Gastroesophageal sphincter (tissue), 4 donors: ENCODE measurements around the gene MYZAP. TPM values are rescaled to one million over a fixed set of nuclear protein-coding genes. Genes with fewer than 3 reads are reported as not detected.

Experiments used
- ATAC-seq: fragments of 150-250 bp; one replicate; pipeline ENCODE4 v1.9.1; 2016; ENCODE audit warnings: mild to moderate bottlenecking, moderate library complexity
- H3K27ac ChIP-seq, 4 donors: fragments of 200-600 bp; sonication (generic) in 3 of 4; 1 replicate in 3 of 4; 2 replicates in 1 of 4; pipeline ENCODE4 v1.5.1; 2016 to 2019
- H3K27me3 ChIP-seq: fragments of 200-600 bp; sonication (generic); one replicate; pipeline ENCODE4 v1.5.1; 2019
- H3K36me3 ChIP-seq, 2 donors: fragments of 200-600 bp; sonication (generic); one replicate each; pipeline ENCODE4 v1.5.1; 2019; ENCODE audit warnings: control low read depth in 1 of 2
- H3K4me1 ChIP-seq, 3 donors: fragments of 200-600 bp; sonication (generic); 1 replicate in 2 of 3; 2 replicates in 1 of 3; pipeline ENCODE4 v1.5.1; 2016 to 2019; ENCODE audit warnings: control low read depth in 2 of 3
- H3K4me3 ChIP-seq, 2 donors: fragments of 200-600 bp; sonication (generic); one replicate each; pipeline ENCODE4 v1.5.1; 2019; ENCODE audit warnings: mild to moderate bottlenecking in 1 of 2, moderate library complexity in 1 of 2
- H3K9me3 ChIP-seq, 3 donors: fragments of 200-600 bp; sonication (generic); one replicate each; pipeline ENCODE4 v1.5.1; 2017 to 2019; ENCODE audit warnings: control low read depth in 2 of 3
- CTCF ChIP-seq, 4 experiments: fragments of 200-600 bp in 2 of 4; fragments of 450-650 bp in 2 of 4; sonication (generic) in 1 of 4; IDR thresholded peaks; one replicate each; pipeline ENCODE4 v1.5.1; 2017 to 2019; ENCODE audit warnings: antibody characterized with exemption in 4 of 4, mild to moderate bottlenecking in 2 of 4, moderate library complexity in 2 of 4
- EP300 ChIP-seq: sonication (generic); formaldehyde crosslinking; IDR thresholded peaks from one replicate; pipeline ENCODE4 v1.6.1; 2017; ENCODE audit warnings: antibody characterized with exemption, mild to moderate bottlenecking
- POLR2A ChIP-seq, 2 donors: fragments of 450-650 bp; IDR thresholded peaks; one replicate each; pipeline ENCODE4 v1.6.1; 2017; ENCODE audit warnings: antibody characterized with exemption in 2 of 2, mild to moderate bottlenecking in 2 of 2, moderate library complexity in 1 of 2
- POLR2AphosphoS5 ChIP-seq: sonication (generic); formaldehyde crosslinking; IDR thresholded peaks from one replicate; pipeline ENCODE4 v1.6.1; 2017; ENCODE audit warnings: antibody characterized with exemption
- WGBS, 2 donors: methylation state at CpG; one replicate each; pipeline ENCODE4 v1.1.5; 2018; ENCODE audit warnings: low coverage in 1 of 2; 5-methylcytosine and 5-hydroxymethylcytosine counted together
- total RNA-seq, 4 donors: library from RNA; depleted of rRNA; stranded (reverse); fragments of >200 nt; gene quantifications; one replicate each; pipeline ENCODE4 v1.1.0, GENCODE V29; 2016

Gene MYZAP
- total RNA-seq, 4 donors from 2014 or later: 13.6 to 299 (median 190) TPM

- Histone ChIP-seq H3K4me1 (peaks cover 0 to 22% (median 3%) of the 10 kb centered on the region in 3 donors), H3K27ac (peak overlapping the region in 2 of 4 donors; percentile 0 to 36), H3K4me3 (no peak overlapping the region), H3K36me3 (peaks cover 3 to 60% of the 10 kb centered on the region in 2 donors), H3K27me3 (no peaks in the 10 kb centered on the region), H3K9me3 (no peaks in the 10 kb centered on the region)
- WGBS, 2 donors: 33 to 87% methylated on average over 1 to 3 of the region's 3 CpGs
- ATAC-seq: peak; percentile 22
- TF ChIP-seq EP300: no peak
- TF ChIP-seq CTCF (IDR thresholded peaks at IDR 0.05): no peak
- no peak for TF ChIP-seq POLR2AphosphoS5
- TF ChIP-seq POLR2A (IDR thresholded peaks at IDR 0.05): no peak
Observed at GRCh38 chr15:57647791-57648130, 56.1 kb downstream of the MYZAP start.

- peaks cover 0 to 22% (median 3%) of the 10 kb centered on the region in 3 donors for H3K4me1 ChIP-seq
- no peak overlapping the region for H3K27ac ChIP-seq
- no peaks in the 10 kb centered on the region for H3K9me3 ChIP-seq
- no peak for TF ChIP-seq CTCF (IDR thresholded peaks at IDR 0.05)
- no peak for TF ChIP-seq POLR2AphosphoS5
- TF ChIP-seq POLR2A (IDR thresholded peaks at IDR 0.05): no peak
- no peak for TF ChIP-seq EP300
- 84 to 89% methylated on average over 3 of the region's 3 CpGs for WGBS, 2 donors
- no peak overlapping the region for H3K4me3 ChIP-seq
- peaks cover 3 to 46% of the 10 kb centered on the region in 2 donors for H3K36me3 ChIP-seq
- ATAC-seq: no peak
- H3K27me3 ChIP-seq: no peaks in the 10 kb centered on the region
Observed at GRCh38 chr15:57649138-57649537, 57.4 kb downstream of the MYZAP start.

GRCh38 chr15:57651445-57651844 is 59.7 kb downstream of the MYZAP start:
- no peak overlapping the region for H3K4me3 ChIP-seq
- no peak overlapping the region for H3K27ac ChIP-seq
- ATAC-seq: peak; percentile 16
- no peaks in the 10 kb centered on the region for H3K27me3 ChIP-seq
- no peaks in the 10 kb centered on the region for H3K9me3 ChIP-seq
- TF ChIP-seq POLR2A (IDR thresholded peaks at IDR 0.05) (no peak), EP300 (no peak), CTCF (IDR thresholded peaks at IDR 0.05) (no peak), POLR2AphosphoS5 (no peak)
- 92 to 94% methylated on average over 2 to 3 of the region's 3 CpGs for WGBS, 2 donors
- H3K4me1 ChIP-seq: peaks cover 0 to 19% (median 3%) of the 10 kb centered on the region in 3 donors
- H3K36me3 ChIP-seq: peaks cover 0 to 24% of the 10 kb centered on the region in 2 donors

GRCh38 chr15:57652481-57652880 is 60.8 kb downstream of the MYZAP start:
- 81 to 89% methylated on average over 4 of the region's 4 CpGs for WGBS, 2 donors
- ATAC-seq: no peak
- no peak overlapping the region for H3K27ac ChIP-seq
- peaks cover 0 to 9% (median 2%) of the 10 kb centered on the region in 3 donors for H3K4me1 ChIP-seq
- H3K27me3 ChIP-seq: no peaks in the 10 kb centered on the region
- TF ChIP-seq EP300: no peak
- TF ChIP-seq POLR2AphosphoS5: no peak
- TF ChIP-seq CTCF (IDR thresholded peaks at IDR 0.05): no peak
- TF ChIP-seq POLR2A (IDR thresholded peaks at IDR 0.05): no peak
- H3K36me3 ChIP-seq: peaks cover 0 to 17% of the 10 kb centered on the region in 2 donors
- H3K4me3 ChIP-seq: no peak overlapping the region
- no peaks in the 10 kb centered on the region for H3K9me3 ChIP-seq

- Histone ChIP-seq H3K36me3 (peaks cover 0 to 17% of the 10 kb centered on the region in 2 donors), H3K4me3 (no peak overlapping the region), H3K27ac (no peak overlapping the region), H3K9me3 (no peaks in the 10 kb centered on the region), H3K27me3 (no peaks in the 10 kb centered on the region), H3K4me1 (no peaks in the 10 kb centered on the region)
- 74 to 76% methylated on average over 6 of the region's 6 CpGs for WGBS, 2 donors
- TF ChIP-seq POLR2A (IDR thresholded peaks at IDR 0.05): no peak
- no peak for TF ChIP-seq EP300
- TF ChIP-seq POLR2AphosphoS5: no peak
- peak; percentile 60 for ATAC-seq
Observed at GRCh38 chr15:57654153-57654852, 62.6 kb downstream of the MYZAP start.
